T-cell (primary cell): Measurements from ENCODE around the gene HABP2. TPM values are rescaled to one million over a fixed set of nuclear protein-coding genes. Genes with fewer than 3 reads are reported as not detected.

Source experiments
- ATAC-seq, 4 experiments: fragments of 200-7000 bp in 3 of 4; fragments of 150-1000 bp in 1 of 4; cut with Tn5 transposase; replicated peaks in 1 of 4; 1 replicate in 3 of 4; 2 replicates in 1 of 4; pipeline ENCODE4 v1.10.0; 2021; ENCODE audit warnings: moderate library complexity in 3 of 4, mild to moderate bottlenecking in 2 of 4, moderate number of reproducible peaks in 1 of 4
- CTCF ChIA-PET, 2 donors: fragments of 300-600 bp; sonication (Branson Sonifier 250); formaldehyde crosslinking; loops; one replicate each; lab custom pipeline; 2022; ENCODE audit warnings: antibody characterized with exemption in 2 of 2; lab: Charles Lee
- POLR2A ChIA-PET, 2 donors: fragments of 300-600 bp; sonication (Branson Sonifier 250); formaldehyde crosslinking; loops; one replicate each; lab custom pipeline; 2022; ENCODE audit warnings: antibody characterized with exemption in 2 of 2; lab: Charles Lee
- DNase-seq, 35 experiments: peaks; one replicate each; pipeline versions ENCODE4 v3.0.0 to v3.0.0-alpha.2; 2013 to 2023
- H3K27ac ChIP-seq: one replicate; pipeline ENCODE4 v1.5.1; 2013; ENCODE audit warnings: low read length
- H3K27me3 ChIP-seq, 2 experiments: replicated peaks in 1 of 2; 1 replicate in 1 of 2; 2 replicates in 1 of 2; pipeline versions ENCODE4 v1.6.1 to v1.7.0; 2013; ENCODE audit warnings: low read length in 1 of 2, mixed read lengths in 1 of 2; ENCODE audit not compliant: control insufficient read depth in 2 of 2, insufficient read depth in 2 of 2; ENCODE audit errors: extremely low read depth in 1 of 2
- H3K36me3 ChIP-seq, 2 donors: 1 replicate in 1 of 2; 2 replicates in 1 of 2; pipeline versions ENCODE4 v1.6.1 to v1.7.0; 2013; ENCODE audit warnings: low read length in 1 of 2; ENCODE audit not compliant: control insufficient read depth in 2 of 2, insufficient read depth in 1 of 2; ENCODE audit errors: extremely low read depth in 1 of 2
- H3K4me1 ChIP-seq, 2 experiments: 1 replicate in 1 of 2; 2 replicates in 1 of 2; pipeline versions ENCODE4 v1.6.1 to v1.7.0; 2013; ENCODE audit warnings: low read length in 2 of 2, mixed read lengths in 1 of 2; ENCODE audit not compliant: insufficient read depth in 2 of 2, control insufficient read depth in 1 of 2; ENCODE audit errors: extremely low read depth in 1 of 2
- H3K4me3 ChIP-seq, 2 donors: 1 replicate in 1 of 2; 2 replicates in 1 of 2; pipeline versions ENCODE4 v1.5.1 to v1.7.0; 2013; ENCODE audit warnings: mild to moderate bottlenecking in 2 of 2, low read length in 1 of 2, moderate library complexity in 1 of 2; ENCODE audit not compliant: control insufficient read depth in 1 of 2; ENCODE audit errors: extremely low read depth in 1 of 2
- H3K9me3 ChIP-seq: 2 replicates; pipeline ENCODE4 v1.7.0; 2013
- H3K27ac Mint-ChIP-seq, 2 donors: one replicate each; pipeline ENCODE4 v1.8.0; 2020 to 2021; ENCODE audit warnings: mild to moderate bottlenecking in 2 of 2, mixed read lengths in 2 of 2
- H3K27me3 Mint-ChIP-seq, 2 donors: one replicate each; pipeline ENCODE4 v1.8.0; 2021 to 2022; ENCODE audit warnings: mixed read lengths in 2 of 2
- H3K36me3 Mint-ChIP-seq: one replicate; pipeline ENCODE4 v1.8.0; 2021; ENCODE audit warnings: mixed read lengths
- H3K4me1 Mint-ChIP-seq, 3 donors: one replicate each; pipeline ENCODE4 v1.8.0; 2020 to 2022; ENCODE audit warnings: mixed read lengths in 3 of 3, mild to moderate bottlenecking in 1 of 3
- H3K4me3 Mint-ChIP-seq, 3 donors: one replicate each; pipeline ENCODE4 v1.8.0; 2020 to 2022; ENCODE audit warnings: mild to moderate bottlenecking in 3 of 3, mixed read lengths in 3 of 3, moderate library complexity in 3 of 3
- H3K9me3 Mint-ChIP-seq, 3 donors: one replicate each; pipeline ENCODE4 v1.8.0; 2020 to 2022; ENCODE audit warnings: mixed read lengths in 3 of 3
- WGBS: methylation state at CpG from one replicate; pipeline ENCODE4 v1.1.5; 2013; ENCODE audit warnings: missing lambda C conversion rate; ENCODE audit not compliant: insufficient coverage; 5-methylcytosine and 5-hydroxymethylcytosine counted together
- total RNA-seq, 35 experiments: library from RNA in 6 of 35; stranded (reverse) in 6 of 35; fragments of 120-200 nt in 1 of 35; gene quantifications; one replicate each; pipeline versions ENCODE4 v1.2.1 to v1.2.4 and lab custom pipeline; 2013 to 2026

HABP2 gene
- total RNA-seq, 5 donors from 2014 or later (not counting 1 experiment from before 2014, with no cell fraction given), result 0.13 to 0.28 (median 0.20) TPM; not detected in 2

DNA sequence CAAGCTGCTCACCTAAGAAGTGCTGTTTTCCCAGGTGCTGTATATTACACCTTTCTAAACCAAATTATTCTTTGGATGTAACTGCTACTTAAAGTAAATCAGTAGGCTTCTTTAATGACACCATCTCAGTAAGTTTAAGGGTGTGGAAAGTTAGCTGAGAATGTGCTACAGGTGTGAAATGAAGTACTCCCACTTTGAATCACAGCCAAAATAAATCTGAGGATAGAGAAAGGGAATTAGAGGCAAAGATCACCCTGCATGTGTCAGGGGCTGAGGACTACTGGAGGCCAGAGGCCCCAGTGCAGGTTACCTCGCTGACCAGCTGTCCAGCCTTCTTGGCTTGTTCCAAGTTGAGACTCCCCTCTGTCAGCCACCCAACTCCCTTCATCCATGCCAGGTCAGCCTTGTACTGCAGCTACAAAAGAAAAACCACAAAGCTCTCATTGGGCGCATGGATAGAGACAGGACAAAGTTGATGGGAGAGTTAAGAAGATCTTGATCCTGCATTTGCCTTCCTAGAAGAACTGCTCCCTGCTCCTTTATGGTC, 75.8 kb downstream of the HABP2 start:
- POLR2A ChIA-PET, result no interaction called here
- H3K27me3 Mint-ChIP-seq, result peaks cover 11 to 20% of the 10 kb centered on the region in 2 donors
- CTCF ChIA-PET, result no interaction called here
- no peaks in the 10 kb centered on the region for H3K4me1 Mint-ChIP-seq
- H3K36me3 Mint-ChIP-seq, result no peaks in the 10 kb centered on the region
- Histone ChIP-seq H3K4me3 (no peak overlapping the region), H3K27ac (no peak overlapping the region), H3K27me3 (peaks cover 0 to 10% of the 10 kb centered on the region in 2 experiments), H3K36me3 (no peaks in the 10 kb centered on the region), H3K4me1 (no peaks in the 10 kb centered on the region), H3K9me3 (no peaks in the 10 kb centered on the region)
- H3K4me3 Mint-ChIP-seq, result no peak overlapping the region
- ATAC-seq, result no peak
- no CpG with 5 or more reads among the region's 2 CpGs for WGBS
- no peak overlapping the region for H3K27ac Mint-ChIP-seq
- no peak for DNase-seq
- no peaks in the 10 kb centered on the region for H3K9me3 Mint-ChIP-seq

DNA sequence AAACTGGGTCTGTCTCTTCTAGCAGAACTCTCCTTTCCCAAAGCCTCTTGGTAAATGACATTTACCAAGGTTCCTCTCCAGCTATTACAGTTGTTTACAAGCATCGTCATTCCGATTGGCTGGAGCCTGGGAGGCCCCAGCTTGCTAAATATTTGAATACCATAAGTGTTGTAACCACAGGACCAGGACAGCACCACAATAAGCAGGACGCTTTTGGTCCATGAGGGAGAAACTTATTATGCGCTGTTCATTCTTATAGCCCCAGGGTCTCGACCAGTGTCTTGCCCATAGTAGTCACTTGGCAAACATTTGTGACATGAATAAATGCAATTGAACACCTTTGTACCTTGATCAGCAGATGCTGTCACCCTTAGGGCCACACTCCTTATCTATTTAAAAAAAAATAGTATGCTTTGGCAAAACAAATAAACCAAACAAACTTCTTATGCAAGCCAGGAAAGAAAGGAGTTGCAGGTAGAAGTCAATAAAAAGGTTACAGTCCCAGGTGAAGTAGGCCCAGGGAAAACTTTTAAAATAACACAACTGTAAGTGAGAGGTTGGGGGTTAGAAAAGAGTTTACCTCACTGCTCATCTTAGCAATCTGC, 78.2 kb downstream of the HABP2 start:
- POLR2A ChIA-PET, result no interaction called here
- H3K9me3 ChIP-seq, result no peaks in the 10 kb centered on the region
- Mint-ChIP-seq H3K36me3 (no peaks in the 10 kb centered on the region), H3K27ac (no peak overlapping the region), H3K27me3 (peaks cover 12 to 14% of the 10 kb centered on the region in 2 donors), H3K4me1 (no peaks in the 10 kb centered on the region), H3K4me3 (no peak overlapping the region), H3K9me3 (peaks cover 0 to 5% (median 0%) of the 10 kb centered on the region in 3 donors)
- H3K36me3 ChIP-seq, result no peaks in the 10 kb centered on the region
- DNase-seq (no peak), ATAC-seq (no peak)
- CTCF ChIA-PET, result interaction anchor here in 1 of 2 donors (0.7 kb wide), 1 partner anchor 29 kb away, joined by 3 read pairs; no protein-coding TSS in a partner anchor
- H3K4me1 ChIP-seq, result no peaks in the 10 kb centered on the region
- H3K4me3 ChIP-seq, result no peak overlapping the region
- H3K27ac ChIP-seq, result no peak overlapping the region
- H3K27me3 ChIP-seq, result peaks cover 0 to 15% of the 10 kb centered on the region in 2 experiments
- WGBS, result 100% methylated on average over 3 of the region's 5 CpGs

DNA sequence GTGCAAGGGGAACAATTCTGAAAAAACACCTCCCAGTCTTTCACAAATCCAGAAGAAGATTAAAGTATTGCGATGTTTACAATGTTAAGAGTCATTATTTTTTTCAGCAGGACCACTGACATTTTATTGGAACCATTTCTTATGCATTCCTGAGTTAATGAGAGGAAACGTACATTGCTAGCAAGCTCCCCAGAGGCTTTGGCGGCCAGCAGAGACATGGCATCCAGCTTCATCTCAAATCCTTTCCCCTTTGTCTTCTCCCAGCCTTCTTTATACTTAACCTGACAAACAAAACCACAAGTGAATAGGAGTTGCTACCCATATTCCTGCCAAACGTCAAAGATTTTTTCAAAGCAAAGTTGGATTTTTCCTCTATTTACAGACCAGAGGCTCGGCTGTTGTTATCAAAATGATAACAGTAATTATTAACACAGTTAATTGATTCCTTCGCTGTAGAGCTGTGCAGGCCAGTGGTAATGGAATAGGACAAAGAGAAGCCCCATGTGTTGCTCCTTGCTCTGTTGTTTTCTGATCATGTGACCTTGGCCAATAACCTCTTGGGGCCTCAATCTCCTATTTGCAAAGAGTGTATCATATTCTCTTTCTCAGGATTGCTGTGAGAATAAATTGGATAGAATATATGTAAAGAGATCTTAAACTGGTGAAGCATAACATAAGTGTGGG, 79.0 kb downstream of the HABP2 start:
- Mint-ChIP-seq H3K27ac (no peak overlapping the region), H3K4me3 (no peak overlapping the region), H3K27me3 (peaks cover 16 to 17% of the 10 kb centered on the region in 2 donors), H3K9me3 (peaks cover 0 to 5% (median 0%) of the 10 kb centered on the region in 3 donors), H3K4me1 (no peaks in the 10 kb centered on the region), H3K36me3 (no peaks in the 10 kb centered on the region)
- ChIA-PET POLR2A (no interaction called here), CTCF (interaction anchor here in 1 of 2 donors (0.7 kb wide), 1 partner anchor 30 kb away, joined by 3 read pairs; no protein-coding TSS in a partner anchor)
- ATAC-seq (no peak), DNase-seq (no peak)
- Histone ChIP-seq H3K36me3 (no peaks in the 10 kb centered on the region), H3K9me3 (no peaks in the 10 kb centered on the region), H3K27ac (no peak overlapping the region), H3K27me3 (peaks cover 0 to 17% of the 10 kb centered on the region in 2 experiments), H3K4me1 (no peaks in the 10 kb centered on the region), H3K4me3 (no peak overlapping the region)
- WGBS, result 100% methylated on average over 1 of the region's 6 CpGs

Other genes with a start within 250 kb of the HABP2 start
- not detected for gene NRAP, start 111.0 kb downstream of the HABP2 start, total RNA-seq
- gene CASP7, start 126.9 kb downstream of the HABP2 start, total RNA-seq, result 10 to 100 TPM in 4 of 5 donors, 1 to 10 TPM in 1; 9.7 to 15.9 (median 13.9) TPM
- gene PLEKHS1, start 198.6 kb downstream of the HABP2 start, total RNA-seq, result not detected